HG02642 (cell line): ENCODE results near the gene TAS2R41.

Experiments used
- ATAC-seq: cut with Tn5 transposase; IDR thresholded peaks from one replicate; pipeline ENCODE4 v1.9.1; 2021; ENCODE audit warnings: mild to moderate bottlenecking; ENCODE audit not compliant: unreplicated experiment, poor library complexity

Gene TAS2R41, protein sequence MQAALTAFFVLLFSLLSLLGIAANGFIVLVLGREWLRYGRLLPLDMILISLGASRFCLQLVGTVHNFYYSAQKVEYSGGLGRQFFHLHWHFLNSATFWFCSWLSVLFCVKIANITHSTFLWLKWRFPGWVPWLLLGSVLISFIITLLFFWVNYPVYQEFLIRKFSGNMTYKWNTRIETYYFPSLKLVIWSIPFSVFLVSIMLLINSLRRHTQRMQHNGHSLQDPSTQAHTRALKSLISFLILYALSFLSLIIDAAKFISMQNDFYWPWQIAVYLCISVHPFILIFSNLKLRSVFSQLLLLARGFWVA

DNA sequence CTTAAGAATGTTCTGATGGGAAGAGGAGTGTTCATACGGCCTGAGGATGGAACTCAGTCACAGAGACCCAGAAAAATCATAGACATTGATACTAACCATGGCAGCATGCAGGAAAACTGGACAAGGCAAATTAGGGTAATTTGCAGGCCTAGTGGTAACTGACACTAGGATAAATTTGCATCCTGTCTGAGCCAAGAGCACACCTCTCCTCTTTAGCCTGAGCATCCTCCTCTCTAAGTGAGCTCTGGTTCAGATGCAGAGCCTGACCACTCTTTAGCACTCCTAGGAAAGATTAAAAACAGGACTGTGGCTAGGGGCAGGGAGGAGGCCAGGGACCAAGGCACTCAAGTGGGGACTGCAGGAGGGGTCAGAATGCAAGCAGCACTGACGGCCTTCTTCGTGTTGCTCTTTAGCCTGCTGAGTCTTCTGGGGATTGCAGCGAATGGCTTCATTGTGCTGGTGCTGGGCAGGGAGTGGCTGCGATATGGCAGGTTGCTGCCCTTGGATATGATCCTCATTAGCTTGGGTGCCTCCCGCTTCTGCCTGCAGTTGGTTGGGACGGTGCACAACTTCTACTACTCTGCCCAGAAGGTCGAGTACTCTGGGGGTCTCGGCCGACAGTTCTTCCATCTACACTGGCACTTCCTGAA lies at the start of gene TAS2R41:
Gene TAS2R41 (plus strand): TSS at position 373 of the 650 bp plus-strand sequence. CDS start 0 bp downstream, at position 373.
- no peak for ATAC-seq

GRCh38 chr7:143429770-143430698 lies 47.6 kb upstream of the TAS2R41 start:
- no peak for ATAC-seq

DNA sequence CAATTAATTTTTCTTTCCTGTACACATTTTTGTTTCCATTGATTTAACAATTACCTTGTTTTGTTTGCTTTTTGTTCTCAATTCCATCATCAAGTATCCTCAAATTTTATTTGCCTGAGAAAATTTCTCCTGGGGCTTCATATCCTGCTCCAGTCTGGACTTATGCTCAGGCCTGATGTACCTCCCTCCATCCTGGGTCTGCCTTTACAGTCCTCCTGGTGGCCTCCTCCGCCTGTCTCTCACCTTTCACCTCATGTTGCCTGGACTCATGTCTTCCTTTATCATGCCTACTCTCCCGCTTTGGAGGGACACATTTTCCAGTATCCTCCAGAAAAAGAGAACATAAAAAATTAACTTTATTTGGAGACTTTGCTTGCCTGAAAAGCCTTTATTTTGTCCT lies 46.6 kb upstream of the TAS2R41 start:
- ATAC-seq, result no peak

- no peak for ATAC-seq
These were observed 43.9 kb upstream of the TAS2R41 start for GRCh38 chr7:143433759-143434158.

DNA sequence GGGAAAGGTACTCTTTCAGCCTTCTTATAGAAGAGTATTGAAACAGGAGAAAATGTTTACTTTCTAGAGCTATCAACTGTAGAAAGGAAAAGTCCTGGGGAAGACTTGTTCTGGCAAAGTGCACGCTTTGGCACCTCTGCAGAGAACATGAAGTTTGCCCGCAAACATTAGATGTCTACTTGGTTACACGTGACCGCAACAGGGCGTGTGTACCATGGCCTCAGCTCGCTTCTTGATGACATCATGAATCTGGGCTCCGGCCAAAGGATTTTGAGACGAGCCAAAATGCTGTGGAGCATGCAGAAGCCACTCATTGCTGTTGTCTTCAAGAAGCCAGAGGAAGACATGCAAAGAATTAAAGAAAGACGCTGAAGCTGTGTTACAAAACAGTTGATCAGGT lies 43.0 kb upstream of the TAS2R41 start:
- no peak for ATAC-seq

DNA sequence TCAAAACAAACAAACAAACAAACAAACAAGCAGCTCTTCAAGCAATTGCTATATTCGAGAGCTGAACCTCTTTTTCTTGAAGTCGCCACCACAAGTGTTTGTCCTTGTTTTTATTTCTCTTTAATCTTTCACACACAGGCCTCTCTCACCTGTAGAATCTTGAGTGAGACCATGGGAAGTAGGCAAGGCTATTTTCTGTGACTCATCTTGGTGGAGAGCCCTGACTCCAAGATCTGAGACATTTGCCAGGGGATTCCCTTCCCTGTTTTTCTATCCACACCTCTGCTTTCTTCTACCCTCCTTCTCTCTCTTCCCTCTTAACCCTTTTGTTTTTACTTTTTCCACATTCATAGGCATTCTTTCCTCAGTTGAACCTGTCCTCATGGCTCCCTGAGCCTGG lies 42.4 kb upstream of the TAS2R41 start:
- no peak for ATAC-seq

DNA sequence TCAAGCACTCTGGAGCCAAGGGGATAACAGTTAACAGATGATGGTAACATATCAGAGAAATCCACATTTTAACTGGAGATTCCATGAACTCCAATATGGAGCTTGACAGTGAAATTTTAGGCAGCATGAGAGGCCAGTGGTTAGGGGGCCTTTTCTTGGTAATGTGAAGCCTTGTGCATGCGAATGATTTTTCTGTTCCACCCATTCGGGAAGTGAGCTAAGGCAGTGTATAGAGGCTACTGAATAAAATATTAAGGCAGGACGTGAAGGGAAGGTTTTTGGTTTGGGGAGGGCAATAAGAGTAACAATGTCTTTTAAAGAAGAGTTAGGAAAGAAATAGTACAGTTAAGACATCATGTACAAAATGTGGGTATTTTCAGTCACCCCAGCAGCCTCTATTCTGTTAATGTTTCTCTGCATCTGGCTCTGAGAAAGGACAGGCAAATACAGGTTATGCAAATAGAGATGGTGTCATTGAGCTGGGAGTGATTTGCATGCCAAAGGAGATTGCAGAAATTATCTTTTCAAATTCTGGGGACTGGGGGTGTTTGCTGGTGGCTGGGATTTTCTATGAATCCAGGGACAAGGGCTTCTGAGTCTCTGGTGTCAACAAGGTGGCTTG lies 41.2 kb upstream of the TAS2R41 start:
- peak; percentile 84 for ATAC-seq

GRCh38 chr7:143437578-143437977 lies 40.1 kb upstream of the TAS2R41 start:
- ATAC-seq, result no peak

GRCh38 chr7:143439866-143440265 lies 37.8 kb upstream of the TAS2R41 start:
- ATAC-seq, result no peak

GRCh38 chr7:143443153-143443552 lies 34.5 kb upstream of the TAS2R41 start, which contains the start of gene TAS2R60:
Gene TAS2R60, plus strand, starts transcription at chr7:143443453. Its CDS starts 0 bp downstream, at chr7:143443453.
- no peak for ATAC-seq

DNA sequence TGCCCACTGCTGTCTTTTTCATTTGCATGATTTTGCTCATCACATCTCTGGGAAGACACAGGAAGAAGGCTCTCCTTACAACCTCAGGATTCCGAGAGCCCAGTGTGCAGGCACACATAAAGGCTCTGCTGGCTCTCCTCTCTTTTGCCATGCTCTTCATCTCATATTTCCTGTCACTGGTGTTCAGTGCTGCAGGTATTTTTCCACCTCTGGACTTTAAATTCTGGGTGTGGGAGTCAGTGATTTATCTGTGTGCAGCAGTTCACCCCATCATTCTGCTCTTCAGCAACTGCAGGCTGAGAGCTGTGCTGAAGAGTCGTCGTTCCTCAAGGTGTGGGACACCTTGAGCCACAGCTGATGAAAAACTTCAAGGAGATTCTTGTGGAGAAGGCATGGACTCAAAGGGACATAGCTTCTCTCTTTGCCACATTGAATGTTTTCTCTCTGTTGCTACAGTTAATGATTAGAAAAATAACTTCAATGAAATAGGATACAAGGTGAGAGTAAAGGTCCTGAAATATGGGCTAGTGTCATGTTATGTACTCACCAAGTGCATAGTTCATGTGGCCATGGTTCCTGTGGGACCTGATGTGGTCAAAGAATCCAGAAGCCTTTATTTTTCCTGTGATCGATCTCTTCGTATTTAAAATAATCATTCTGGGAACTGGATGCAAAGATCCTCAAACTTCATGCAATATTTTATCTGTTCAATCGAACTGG lies 33.5 kb upstream of the TAS2R41 start:
- no peak for ATAC-seq

- ATAC-seq, result no peak
These were observed 32.9 kb upstream of the TAS2R41 start for GRCh38 chr7:143444785-143445184.

GRCh38 chr7:143447466-143447865 lies 30.2 kb upstream of the TAS2R41 start:
- no peak for ATAC-seq

GRCh38 chr7:143448429-143448828 lies 29.2 kb upstream of the TAS2R41 start:
- ATAC-seq, result no peak

DNA sequence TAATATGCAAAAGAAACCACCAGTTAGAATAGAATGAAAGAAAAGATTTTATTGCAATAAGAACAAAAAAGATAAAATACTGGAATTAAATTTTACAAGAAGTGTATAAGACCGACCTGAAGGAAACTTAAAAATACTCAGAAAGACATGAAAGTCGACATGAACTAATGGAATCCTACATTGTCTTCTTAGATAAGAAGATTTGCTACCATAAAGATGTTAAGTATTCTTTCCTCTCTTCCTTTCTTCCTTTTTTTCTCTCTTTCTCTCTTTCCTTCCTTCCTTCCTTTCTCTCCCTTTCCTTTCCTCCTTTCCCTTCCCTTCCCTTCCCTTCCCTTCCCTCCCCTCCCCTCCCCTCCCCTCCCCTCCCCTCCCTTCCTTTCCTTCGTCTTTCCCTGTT lies 27.9 kb upstream of the TAS2R41 start:
- no peak for ATAC-seq

GRCh38 chr7:143451122-143451521 lies 26.6 kb upstream of the TAS2R41 start:
- ATAC-seq, result no peak

DNA sequence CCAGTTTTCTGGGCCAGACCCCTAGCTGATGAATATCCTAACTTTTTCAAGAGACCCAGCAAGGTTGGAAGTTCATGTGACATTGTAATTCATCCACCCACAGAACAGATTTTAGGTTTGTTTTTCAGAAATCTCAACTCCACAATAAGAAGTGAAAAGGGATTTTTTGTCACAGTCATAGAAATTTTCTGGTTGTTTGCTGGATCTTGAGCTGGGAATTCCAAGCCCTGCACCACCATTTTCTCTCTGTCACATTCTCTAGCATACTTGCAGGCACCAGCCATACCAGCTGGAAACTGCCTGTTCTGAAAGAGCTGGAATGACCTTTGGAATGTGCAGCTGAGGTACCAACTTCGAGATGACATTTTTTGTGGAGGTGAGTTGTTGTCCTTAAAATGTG lies 25.9 kb upstream of the TAS2R41 start:
- ATAC-seq, result no peak

DNA sequence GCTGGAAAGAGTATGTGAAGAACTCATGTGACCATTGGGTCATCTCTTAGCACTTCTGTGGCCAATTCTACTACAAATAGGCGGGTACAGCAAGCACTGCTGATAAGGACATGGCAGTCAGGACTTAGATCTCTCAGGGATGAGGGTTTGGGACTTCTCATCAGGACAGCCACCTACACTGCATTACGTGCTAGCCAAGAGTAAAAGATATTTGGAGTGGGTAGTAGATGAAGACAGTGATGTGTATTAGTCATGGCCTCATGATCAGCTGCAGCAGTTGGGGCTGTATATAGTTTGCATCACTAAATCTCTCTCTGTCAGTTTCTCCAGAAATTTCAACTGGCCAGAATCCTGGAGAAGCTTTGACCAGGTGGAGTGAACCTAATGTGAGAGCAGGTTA lies 25.2 kb upstream of the TAS2R41 start:
- no peak for ATAC-seq

DNA sequence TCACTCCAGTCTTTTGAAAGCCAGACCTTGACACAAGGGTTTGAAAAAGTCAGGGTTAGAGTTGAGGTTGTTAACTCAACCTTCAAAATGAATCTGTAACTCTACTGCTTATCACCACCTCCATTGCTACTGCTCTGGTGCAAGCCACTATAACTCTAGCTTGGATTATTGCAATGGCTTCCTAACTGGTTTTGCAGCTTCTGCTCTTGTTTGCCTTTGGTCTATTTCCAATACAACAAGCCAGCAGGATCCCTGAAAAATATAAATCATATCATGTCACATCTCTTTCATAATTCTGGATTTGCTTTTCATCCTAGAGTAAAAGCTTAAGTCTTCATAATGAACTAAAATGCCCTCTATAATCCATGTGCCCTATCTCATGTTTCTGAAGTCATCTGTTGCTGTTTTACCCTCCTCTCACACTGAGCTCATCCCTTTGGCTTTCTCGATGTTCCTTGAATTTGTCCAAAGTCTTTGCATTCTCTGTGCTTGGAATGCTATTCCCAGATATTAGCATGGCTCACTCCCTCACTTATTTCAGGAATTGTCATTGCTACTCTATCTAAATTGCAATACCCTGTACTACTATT lies 23.5 kb upstream of the TAS2R41 start:
- no peak for ATAC-seq
